ENCODE data around the gene GALNS. TPM values are rescaled to one million over a fixed set of nuclear protein-coding genes. Genes with fewer than 3 reads are reported as not detected.

Gene GALNS
- total RNA-seq, 2 experiments from 2014 or later = 18.4 to 19.7 TPM

DNA sequence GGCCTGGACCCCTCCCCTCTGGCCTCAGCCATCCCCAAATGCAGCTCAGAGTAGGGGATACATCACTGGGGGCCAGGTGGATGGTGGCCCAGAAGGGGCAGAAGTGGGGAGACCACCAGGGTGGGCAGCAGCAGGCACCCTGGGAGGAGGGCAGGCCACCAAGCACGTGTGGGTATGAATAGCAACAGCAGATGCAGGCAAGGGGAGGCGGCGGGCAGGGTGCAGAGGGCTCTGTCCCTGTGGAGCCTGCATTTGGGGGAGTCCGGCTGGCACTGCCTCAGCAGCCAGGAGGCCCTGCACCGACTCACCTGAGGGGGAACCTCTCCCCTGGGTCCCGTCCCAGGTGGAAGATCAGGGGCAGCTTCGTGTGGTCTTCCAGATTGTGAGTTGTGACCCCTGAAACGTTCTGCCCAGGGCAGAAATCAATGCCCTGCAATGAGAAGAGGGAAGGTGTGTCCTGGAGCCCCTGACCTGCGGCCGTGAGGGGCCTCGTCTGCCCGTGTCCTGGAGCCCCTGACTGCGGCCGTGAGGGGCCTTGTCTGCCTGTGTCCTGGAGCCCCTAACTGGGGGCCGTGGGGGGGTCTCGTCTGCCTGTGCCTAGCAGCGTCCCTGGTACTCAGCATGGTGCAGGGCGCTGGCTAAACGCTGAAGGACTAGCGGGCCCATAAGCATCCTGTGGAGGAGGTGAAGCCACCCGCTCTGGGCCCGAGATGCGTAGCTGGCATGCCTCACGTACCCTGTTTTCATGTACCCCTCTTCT is 34.3 kb downstream of the GALNS start:
- no peak overlapping the region for H3K27ac ChIP-seq (ENCODE audit: low read depth in 1 of 2, low read length in 2 of 2)
- H3K36me3 Mint-ChIP-seq (ENCODE audit: low read depth) = peaks cover 6% of the 10 kb centered on the region
- TF ChIP-seq CTCF (IDR thresholded peaks at IDR 0.05) = no peak
- H3K4me3 Mint-ChIP-seq = no peak overlapping the region
- no peaks in the 10 kb centered on the region for H3K27me3 Mint-ChIP-seq
- DNase-seq (no peak), ATAC-seq (ENCODE audit: poor library complexity) (no peak)
- H3K4me1 ChIP-seq (ENCODE audit: insufficient read depth, low read length) = no peaks in the 10 kb centered on the region
- no peaks in the 10 kb centered on the region for H3K9me3 Mint-ChIP-seq
- H3K4me3 ChIP-seq (ENCODE audit: low read length) = no peak overlapping the region
- ChIA-PET POLR2A (interaction anchor here (1.0 kb wide), 1 partner anchor 10 kb away, joined by 4 read pairs; no protein-coding TSS in a partner anchor), CTCF (no interaction called here)
- intact Hi-C loops (cut with DNase I, micrococcal nuclease) = no loop called here
- H3K36me3 ChIP-seq (ENCODE audit: insufficient read depth, low read length) = peaks cover 21% of the 10 kb centered on the region
- H3K27me3 ChIP-seq (ENCODE audit: control insufficient read depth in 1 of 2, insufficient read depth in 2 of 2, low read length in 2 of 2) = no peaks in the 10 kb centered on the region
- no peak overlapping the region for H3K27ac Mint-ChIP-seq
- no peaks in the 10 kb centered on the region for H3K4me1 Mint-ChIP-seq (ENCODE audit: low read depth)
- H3K9me3 ChIP-seq (ENCODE audit: control insufficient read depth in 1 of 2, insufficient read depth in 1 of 2, low read length in 2 of 2) = no peaks in the 10 kb centered on the region

DNA sequence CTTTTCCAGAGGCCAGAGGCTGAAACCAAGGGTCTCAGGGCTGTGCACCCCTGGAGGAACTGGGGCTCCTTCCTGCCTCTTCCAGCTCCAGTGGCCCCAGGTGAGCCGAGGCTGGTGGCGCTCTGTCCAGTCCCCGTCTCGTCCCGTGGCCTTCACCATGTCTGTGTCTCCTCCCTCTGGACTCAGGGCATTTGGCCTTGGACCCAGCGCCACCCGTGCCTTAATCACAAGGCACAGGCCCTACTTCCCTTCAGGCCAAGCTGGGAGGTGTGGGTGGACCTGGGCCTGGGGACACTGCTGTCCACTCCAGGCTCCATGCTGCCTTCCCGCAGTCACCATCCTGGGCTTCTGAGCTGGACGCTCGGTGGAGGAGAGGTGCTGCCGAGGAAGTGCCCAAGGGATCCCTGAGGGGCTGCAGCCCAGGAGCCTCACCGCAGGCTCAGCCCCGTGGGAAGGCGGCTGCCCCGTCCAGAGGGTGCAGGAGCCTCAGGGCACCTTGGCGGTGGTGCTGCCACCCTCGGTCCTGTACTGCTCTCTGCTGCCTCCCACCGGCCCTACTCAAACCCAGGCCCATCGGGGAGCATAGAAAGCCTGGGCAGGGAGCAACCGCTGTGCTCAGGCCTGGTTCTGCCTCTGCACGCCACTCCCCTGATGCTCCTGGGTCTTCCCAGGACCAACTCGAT is 35.4 kb downstream of the GALNS start:
- H3K4me1 ChIP-seq (ENCODE audit: insufficient read depth, low read length) = no peaks in the 10 kb centered on the region
- ChIA-PET CTCF (no interaction called here), POLR2A (interaction anchor here (1.0 kb wide), 1 partner anchor 9 kb away, joined by 4 read pairs; no protein-coding TSS in a partner anchor)
- H3K27me3 ChIP-seq (ENCODE audit: control insufficient read depth in 1 of 2, insufficient read depth in 2 of 2, low read length in 2 of 2) = no peaks in the 10 kb centered on the region
- peaks cover 21% of the 10 kb centered on the region for H3K36me3 ChIP-seq (ENCODE audit: insufficient read depth, low read length)
- no peak for TF ChIP-seq CTCF (IDR thresholded peaks at IDR 0.05)
- no peak overlapping the region for H3K4me3 Mint-ChIP-seq
- no peak overlapping the region for H3K27ac ChIP-seq (ENCODE audit: low read depth in 1 of 2, low read length in 2 of 2)
- intact Hi-C loops (cut with DNase I, micrococcal nuclease) = no loop called here
- H3K27ac Mint-ChIP-seq = no peak overlapping the region
- H3K9me3 Mint-ChIP-seq = no peaks in the 10 kb centered on the region
- ATAC-seq (ENCODE audit: poor library complexity) = no peak
- H3K9me3 ChIP-seq (ENCODE audit: control insufficient read depth in 1 of 2, insufficient read depth in 1 of 2, low read length in 2 of 2) = no peaks in the 10 kb centered on the region
- H3K4me3 ChIP-seq (ENCODE audit: low read length) = no peak overlapping the region
- no peak for DNase-seq
- H3K4me1 Mint-ChIP-seq (ENCODE audit: low read depth) = no peaks in the 10 kb centered on the region
- no peaks in the 10 kb centered on the region for H3K27me3 Mint-ChIP-seq
- peaks cover 6% of the 10 kb centered on the region for H3K36me3 Mint-ChIP-seq (ENCODE audit: low read depth)

DNA sequence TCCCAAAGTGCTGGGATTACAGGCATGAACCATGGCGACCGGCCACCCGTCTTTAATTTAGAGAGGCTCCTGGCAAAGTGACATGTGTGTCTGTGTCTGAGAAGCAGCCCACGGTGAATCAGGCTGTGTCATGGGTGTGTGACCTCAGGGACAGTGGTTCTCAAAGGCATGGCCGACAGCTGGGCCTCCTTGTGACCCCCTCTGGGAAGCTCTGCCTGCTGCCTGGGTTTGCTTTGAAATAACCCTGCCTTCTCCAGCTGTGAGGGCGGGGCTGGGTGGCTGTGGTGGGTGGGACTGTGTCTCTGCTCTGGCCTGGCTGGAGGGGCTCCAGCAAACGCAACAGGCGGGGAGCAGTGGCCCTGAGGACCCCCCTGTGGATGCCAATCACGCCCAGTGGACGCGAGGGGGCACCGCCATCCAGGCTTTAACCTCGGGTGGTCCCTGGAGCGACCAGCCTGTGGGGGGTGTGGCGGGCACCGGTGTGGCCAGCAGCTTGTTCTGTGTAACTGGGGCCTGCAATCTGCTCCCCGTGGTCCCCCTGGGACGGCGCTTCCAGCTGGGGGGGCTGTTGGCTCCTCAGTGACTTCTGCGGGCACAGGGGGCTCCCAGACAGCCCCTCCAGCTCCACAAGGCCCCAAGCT is 36.2 kb downstream of the GALNS start:
- no peak for DNase-seq
- H3K36me3 Mint-ChIP-seq (ENCODE audit: low read depth) = peaks cover 6% of the 10 kb centered on the region
- no peaks in the 10 kb centered on the region for H3K9me3 ChIP-seq (ENCODE audit: control insufficient read depth in 1 of 2, insufficient read depth in 1 of 2, low read length in 2 of 2)
- ATAC-seq (ENCODE audit: poor library complexity) = no peak
- no peaks in the 10 kb centered on the region for H3K27me3 Mint-ChIP-seq
- no peak overlapping the region for H3K27ac Mint-ChIP-seq
- ChIA-PET CTCF (interaction anchor here (1.2 kb wide), 1 partner anchor 37 kb away, joined by 3 read pairs; no protein-coding TSS in a partner anchor), POLR2A (no interaction called here)
- H3K4me3 Mint-ChIP-seq = no peak overlapping the region
- no peaks in the 10 kb centered on the region for H3K4me1 Mint-ChIP-seq (ENCODE audit: low read depth)
- H3K4me1 ChIP-seq (ENCODE audit: insufficient read depth, low read length) = no peaks in the 10 kb centered on the region
- TF ChIP-seq CTCF (IDR thresholded peaks at IDR 0.05) = no peak
- H3K4me3 ChIP-seq (ENCODE audit: low read length) = no peak overlapping the region
- H3K27ac ChIP-seq (ENCODE audit: low read depth in 1 of 2, low read length in 2 of 2) = no peak overlapping the region
- H3K36me3 ChIP-seq (ENCODE audit: insufficient read depth, low read length) = peaks cover 21% of the 10 kb centered on the region
- intact Hi-C loops (cut with DNase I, micrococcal nuclease) = no loop called here
- H3K27me3 ChIP-seq (ENCODE audit: control insufficient read depth in 1 of 2, insufficient read depth in 2 of 2, low read length in 2 of 2) = no peaks in the 10 kb centered on the region
- no peaks in the 10 kb centered on the region for H3K9me3 Mint-ChIP-seq
